WTC11 (cell line): ENCODE results near the gene GALK1. TPM values are rescaled to one million over a fixed set of nuclear protein-coding genes. Genes with fewer than 3 reads are reported as not detected.

Experiments used
- ATAC-seq: fragments of 200-7000 bp; cut with Tn5 transposase; 2 replicates; pipeline ENCODE4 v1.10.0; 2021; ENCODE audit warnings: mild to moderate bottlenecking, moderate library complexity
- CTCF ChIA-PET: fragments of 300-600 bp; sonication (Branson Sonifier 250); formaldehyde crosslinking; loops from one replicate; lab custom pipeline; 2021; ENCODE audit warnings: antibody characterized with exemption; lab: Charles Lee
- POLR2A ChIA-PET: fragments of 350-600 bp; sonication (Branson Sonifier 250); formaldehyde crosslinking; loops from one replicate; lab custom pipeline; 2021; ENCODE audit warnings: antibody characterized with exemption; lab: Charles Lee
- DNase-seq: peaks from one replicate; pipeline ENCODE4 v3.0.0; 2021; ENCODE audit warnings: low spot score
- H3K27ac Mint-ChIP-seq: 2 replicates; pipeline ENCODE4 v1.8.0; 2021; ENCODE audit warnings: mixed read lengths
- H3K27me3 Mint-ChIP-seq: 2 replicates; pipeline ENCODE4 v1.8.0; 2021; ENCODE audit warnings: low read depth, mild to moderate bottlenecking, moderate library complexity, mixed read lengths
- H3K36me3 Mint-ChIP-seq: 2 replicates; pipeline ENCODE4 v1.8.0; 2021; ENCODE audit warnings: mixed read lengths
- H3K4me1 Mint-ChIP-seq: 2 replicates; pipeline ENCODE4 v1.8.0; 2022; ENCODE audit warnings: mixed read lengths
- H3K4me3 Mint-ChIP-seq: 2 replicates; pipeline ENCODE4 v1.8.0; 2021; ENCODE audit warnings: mild to moderate bottlenecking, moderate library complexity, mixed read lengths
- H3K9me3 Mint-ChIP-seq: 2 replicates; pipeline ENCODE4 v1.8.0; 2021; ENCODE audit warnings: mixed read lengths
- CBFB ChIP-seq: sonication (generic); formaldehyde crosslinking; IDR thresholded peaks from 2 replicates; pipeline ENCODE4 v1.8.1; 2022; ENCODE audit warnings: mild to moderate bottlenecking, low read depth, missing genetic modification reagents
- CREB1 ChIP-seq: sonication (generic); formaldehyde crosslinking; IDR thresholded peaks from 2 replicates; pipeline ENCODE4 v1.8.0; 2023; ENCODE audit warnings: mild to moderate bottlenecking, missing genetic modification reagents
- GABPB1 ChIP-seq: sonication (generic); formaldehyde crosslinking; IDR thresholded peaks from 2 replicates; pipeline ENCODE4 v1.8.1; 2023; ENCODE audit warnings: mild to moderate bottlenecking, missing genetic modification reagents
- IRF2 ChIP-seq: sonication (generic); formaldehyde crosslinking; IDR thresholded peaks from 2 replicates; pipeline ENCODE4 v1.8.0; 2022; ENCODE audit warnings: low read depth, missing genetic modification reagents, borderline replicate concordance
- JAZF1 ChIP-seq: fragments of 250-450 bp; sonication (Bioruptor Pico); IDR thresholded peaks from 2 replicates; pipeline ENCODE4 v1.9.0; 2021; ENCODE audit warnings: moderate library complexity, mild to moderate bottlenecking, inconsistent platforms
- NFATC4 ChIP-seq: fragments of 250-450 bp; sonication (Bioruptor Pico); IDR thresholded peaks from 2 replicates; pipeline ENCODE4 v1.9.0; 2021; ENCODE audit warnings: mild to moderate bottlenecking
- NR1H2 ChIP-seq: sonication (generic); formaldehyde crosslinking; IDR thresholded peaks from 2 replicates; pipeline ENCODE4 v1.9.0; 2021; ENCODE audit warnings: mild to moderate bottlenecking, moderate library complexity, missing genetic modification reagents
- TEAD1 ChIP-seq: sonication (generic); formaldehyde crosslinking; IDR thresholded peaks from 2 replicates; pipeline ENCODE4 v1.8.0; 2022; ENCODE audit warnings: mild to moderate bottlenecking, missing genetic modification reagents
- ZBTB21 ChIP-seq: sonication (generic); formaldehyde crosslinking; IDR thresholded peaks from 2 replicates; pipeline ENCODE4 v1.8.1; 2023; ENCODE audit warnings: mild to moderate bottlenecking, missing genetic modification reagents, borderline replicate concordance
- ZNF263 ChIP-seq: sonication (generic); formaldehyde crosslinking; IDR thresholded peaks from 2 replicates; pipeline ENCODE4 v1.8.1; 2022; ENCODE audit warnings: low read depth, mild to moderate bottlenecking, moderate library complexity, missing genetic modification reagents
- ZNF423 ChIP-seq: fragments of 250-450 bp; sonication (Bioruptor Pico); IDR thresholded peaks from 2 replicates; pipeline ENCODE4 v2.1.2; 2022; ENCODE audit warnings: mild to moderate bottlenecking, moderate library complexity
- total RNA-seq: library from RNA; stranded (reverse); gene quantifications from 3 replicates; pipeline ENCODE4 v1.2.3, GENCODE V29; 2021
- TF ChIP-seq, protein P1 (sequence below): sonication (generic); formaldehyde crosslinking; IDR thresholded peaks from 2 replicates; pipeline ENCODE4 v1.8.0; 2022; ENCODE audit warnings: mild to moderate bottlenecking, missing genetic modification reagents
- TF ChIP-seq, protein P2 (sequence below): sonication (generic); formaldehyde crosslinking; IDR thresholded peaks from 2 replicates; pipeline ENCODE4 v1.8.1; 2022; ENCODE audit warnings: low read depth, missing genetic modification reagents, borderline replicate concordance
- TF ChIP-seq, protein P3 (sequence below): sonication (generic); formaldehyde crosslinking; IDR thresholded peaks from 2 replicates; pipeline ENCODE4 v1.8.1; 2022; ENCODE audit warnings: mild to moderate bottlenecking, missing genetic modification reagents, moderate library complexity, borderline replicate concordance
- TF ChIP-seq, protein P4 (sequence below): sonication (generic); formaldehyde crosslinking; IDR thresholded peaks from 2 replicates; pipeline ENCODE4 v1.8.1; 2023; ENCODE audit warnings: mild to moderate bottlenecking, missing genetic modification reagents, moderate library complexity
- TF ChIP-seq, protein P5 (sequence below): fragments of 250-450 bp; sonication (Bioruptor Pico); IDR thresholded peaks from 2 replicates; pipeline ENCODE4 v1.8.0; 2021; ENCODE audit warnings: mild to moderate bottlenecking
- TF ChIP-seq, protein P6 (sequence below): sonication (generic); formaldehyde crosslinking; IDR thresholded peaks from 2 replicates; pipeline ENCODE4 v1.8.1; 2022; ENCODE audit warnings: missing genetic modification reagents, borderline replicate concordance
- TF ChIP-seq, protein P7 (sequence below): sonication (generic); formaldehyde crosslinking; IDR thresholded peaks from 2 replicates; pipeline ENCODE4 v1.8.0; 2022; ENCODE audit warnings: mild to moderate bottlenecking, missing genetic modification reagents

The GALK1 gene
- total RNA-seq, 1 experiment from 2014 or later = 42.2 TPM

DNA sequence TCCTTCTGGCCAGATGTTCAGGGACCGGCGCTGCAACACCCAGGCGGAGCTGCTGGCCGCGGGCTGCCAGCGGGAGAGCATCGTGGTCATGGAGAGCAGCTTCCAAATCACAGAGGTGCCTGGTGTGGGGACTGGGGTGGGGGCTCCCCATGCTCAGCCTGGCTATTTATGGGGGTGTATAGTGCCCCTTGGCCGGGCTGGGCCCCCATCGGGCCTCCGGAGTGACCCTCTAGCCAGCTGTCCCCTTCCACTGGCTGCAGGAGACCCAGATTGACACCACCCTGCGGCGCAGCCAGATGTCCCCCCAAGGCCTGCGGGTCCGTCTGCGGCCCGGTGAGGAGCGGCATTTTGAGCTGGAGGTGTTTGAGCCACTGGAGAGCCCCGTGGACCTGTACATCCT lies 37.6 kb downstream of the GALK1 start (continued):
- TF ChIP-seq ZBTB21 (CRISPR knock-in tag) = no peak
- TF ChIP-seq, protein P1, sequence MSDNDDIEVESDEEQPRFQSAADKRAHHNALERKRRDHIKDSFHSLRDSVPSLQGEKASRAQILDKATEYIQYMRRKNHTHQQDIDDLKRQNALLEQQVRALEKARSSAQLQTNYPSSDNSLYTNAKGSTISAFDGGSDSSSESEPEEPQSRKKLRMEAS (CRISPR knock-in tag) = no peak
- TF ChIP-seq, protein P2, sequence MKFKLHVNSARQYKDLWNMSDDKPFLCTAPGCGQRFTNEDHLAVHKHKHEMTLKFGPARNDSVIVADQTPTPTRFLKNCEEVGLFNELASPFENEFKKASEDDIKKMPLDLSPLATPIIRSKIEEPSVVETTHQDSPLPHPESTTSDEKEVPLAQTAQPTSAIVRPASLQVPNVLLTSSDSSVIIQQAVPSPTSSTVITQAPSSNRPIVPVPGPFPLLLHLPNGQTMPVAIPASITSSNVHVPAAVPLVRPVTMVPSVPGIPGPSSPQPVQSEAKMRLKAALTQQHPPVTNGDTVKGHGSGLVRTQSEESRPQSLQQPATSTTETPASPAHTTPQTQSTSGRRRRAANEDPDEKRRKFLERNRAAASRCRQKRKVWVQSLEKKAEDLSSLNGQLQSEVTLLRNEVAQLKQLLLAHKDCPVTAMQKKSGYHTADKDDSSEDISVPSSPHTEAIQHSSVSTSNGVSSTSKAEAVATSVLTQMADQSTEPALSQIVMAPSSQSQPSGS (CRISPR knock-in tag) = no peak
- no peak for TF ChIP-seq GABPB1 (CRISPR knock-in tag)
- TF ChIP-seq, protein P3, sequence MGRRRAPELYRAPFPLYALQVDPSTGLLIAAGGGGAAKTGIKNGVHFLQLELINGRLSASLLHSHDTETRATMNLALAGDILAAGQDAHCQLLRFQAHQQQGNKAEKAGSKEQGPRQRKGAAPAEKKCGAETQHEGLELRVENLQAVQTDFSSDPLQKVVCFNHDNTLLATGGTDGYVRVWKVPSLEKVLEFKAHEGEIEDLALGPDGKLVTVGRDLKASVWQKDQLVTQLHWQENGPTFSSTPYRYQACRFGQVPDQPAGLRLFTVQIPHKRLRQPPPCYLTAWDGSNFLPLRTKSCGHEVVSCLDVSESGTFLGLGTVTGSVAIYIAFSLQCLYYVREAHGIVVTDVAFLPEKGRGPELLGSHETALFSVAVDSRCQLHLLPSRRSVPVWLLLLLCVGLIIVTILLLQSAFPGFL (CRISPR knock-in tag) = no peak

DNA sequence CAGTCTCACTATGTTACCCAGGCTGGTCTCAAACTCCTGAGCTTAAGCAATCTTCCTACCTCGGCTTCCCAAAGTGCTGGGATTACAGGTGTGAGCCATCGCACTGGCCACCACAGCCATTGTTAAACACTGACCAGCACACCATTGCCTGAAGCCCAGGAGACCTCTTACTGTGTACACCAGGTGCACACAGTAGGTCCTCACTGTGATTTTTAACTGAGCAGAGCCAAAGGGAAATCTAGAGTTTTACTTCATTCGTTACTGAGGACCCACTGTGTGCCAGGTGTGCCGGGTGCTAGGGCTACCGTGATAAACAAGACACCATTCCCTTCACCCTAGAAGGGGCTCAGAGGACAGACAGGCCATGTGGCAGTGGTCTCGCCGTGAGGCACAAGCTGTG lies 39.5 kb downstream of the GALK1 start:
- Mint-ChIP-seq H3K4me1 (peaks cover 4% of the 10 kb centered on the region), H3K4me3 (no peak overlapping the region), H3K36me3 (no peaks in the 10 kb centered on the region), H3K27ac (no peak overlapping the region), H3K9me3 (no peaks in the 10 kb centered on the region), H3K27me3 (peaks cover 5% of the 10 kb centered on the region)
- ATAC-seq = no peak
- TF ChIP-seq TEAD1 = no peak
- DNase-seq = no peak
- CTCF ChIA-PET = interaction anchor here (0.6 to 13.2 kb wide), 6 partner anchors 19 to 124 kb away, joined by 3 to 105 read pairs (median 8); partner anchors contain the start of genes GALK1 and SMIM5
- POLR2A ChIA-PET = interaction anchor here (0.6 kb wide), 1 partner anchor 49 kb away, joined by 3 read pairs; no protein-coding TSS in a partner anchor

DNA sequence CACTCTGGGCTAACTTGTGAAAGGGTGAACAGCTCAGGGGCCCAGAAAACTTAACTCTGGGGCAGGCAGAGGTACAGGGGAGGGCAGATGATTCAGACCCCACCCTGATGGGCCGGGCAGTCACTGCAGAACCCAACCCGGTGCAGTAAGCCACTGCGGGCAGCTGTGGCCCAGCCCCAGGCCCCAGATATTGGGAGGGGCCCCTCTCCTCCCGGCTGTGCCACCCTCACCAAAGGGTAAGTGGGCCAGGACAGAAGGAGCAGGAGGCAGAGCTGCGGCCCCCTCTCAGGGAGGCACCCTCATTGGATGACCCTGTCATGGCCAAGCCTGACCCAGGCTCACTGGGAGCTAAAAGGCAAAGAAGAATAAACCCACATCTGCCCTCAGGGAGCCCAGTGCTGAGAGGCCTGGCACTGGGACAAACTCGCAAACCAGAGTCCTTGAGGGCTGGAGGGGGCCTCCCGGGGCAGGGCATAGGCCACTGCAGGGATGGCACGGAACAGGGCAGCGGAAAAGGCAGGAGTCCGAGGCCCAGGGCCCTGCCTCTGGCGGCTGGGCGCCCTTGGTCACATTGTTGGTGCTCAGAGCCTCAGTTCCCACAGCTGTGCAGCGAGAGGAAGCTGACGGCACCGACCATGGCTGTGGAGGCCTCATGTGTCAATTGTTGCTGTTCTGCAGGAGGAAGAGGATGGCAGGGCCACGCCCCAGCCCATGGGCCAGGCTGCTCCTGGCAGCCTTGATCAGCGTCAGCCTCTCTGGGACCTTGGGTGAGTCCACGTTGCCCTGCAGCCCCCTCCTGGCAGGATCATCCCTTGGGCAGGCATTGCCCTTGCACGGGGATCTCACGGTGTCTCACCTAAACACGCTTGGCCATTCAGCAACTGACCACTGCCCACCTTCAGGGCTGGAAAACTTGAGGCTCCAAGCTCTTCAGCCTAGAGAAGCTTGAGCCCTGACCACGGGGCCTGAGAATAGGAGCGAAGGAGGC lies 40.7 kb downstream of the GALK1 start:
- Mint-ChIP-seq H3K4me3 (no peak overlapping the region), H3K27me3 (peaks cover 17% of the 10 kb centered on the region), H3K36me3 (no peaks in the 10 kb centered on the region), H3K9me3 (no peaks in the 10 kb centered on the region), H3K27ac (no peak overlapping the region), H3K4me1 (peaks cover 7% of the 10 kb centered on the region)
- no peak for DNase-seq
- ChIA-PET CTCF (interaction anchor here (1.0 to 13.2 kb wide), 4 partner anchors 24 to 91 kb away, joined by 4 to 105 read pairs (median 14); partner anchors contain the start of genes GALK1 and SMIM5), POLR2A (no interaction called here)
- TF ChIP-seq ZNF263 (no peak), ZBTB21 (CRISPR knock-in tag) (no peak), JAZF1 (no peak), NFATC4 (CRISPR knock-in tag) (no peak), TEAD1 (no peak), CBFB (CRISPR knock-in tag) (no peak), NR1H2 (CRISPR knock-in tag) (no peak), CREB1 (CRISPR knock-in tag) (no peak), IRF2 (CRISPR knock-in tag) (no peak), ZNF423 (CRISPR knock-in tag) (no peak)
- TF ChIP-seq, protein P2 (CRISPR knock-in tag) = no peak
- TF ChIP-seq, protein P4, sequence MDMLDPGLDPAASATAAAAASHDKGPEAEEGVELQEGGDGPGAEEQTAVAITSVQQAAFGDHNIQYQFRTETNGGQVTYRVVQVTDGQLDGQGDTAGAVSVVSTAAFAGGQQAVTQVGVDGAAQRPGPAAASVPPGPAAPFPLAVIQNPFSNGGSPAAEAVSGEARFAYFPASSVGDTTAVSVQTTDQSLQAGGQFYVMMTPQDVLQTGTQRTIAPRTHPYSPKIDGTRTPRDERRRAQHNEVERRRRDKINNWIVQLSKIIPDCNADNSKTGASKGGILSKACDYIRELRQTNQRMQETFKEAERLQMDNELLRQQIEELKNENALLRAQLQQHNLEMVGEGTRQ = no peak
- TF ChIP-seq, protein P5, sequence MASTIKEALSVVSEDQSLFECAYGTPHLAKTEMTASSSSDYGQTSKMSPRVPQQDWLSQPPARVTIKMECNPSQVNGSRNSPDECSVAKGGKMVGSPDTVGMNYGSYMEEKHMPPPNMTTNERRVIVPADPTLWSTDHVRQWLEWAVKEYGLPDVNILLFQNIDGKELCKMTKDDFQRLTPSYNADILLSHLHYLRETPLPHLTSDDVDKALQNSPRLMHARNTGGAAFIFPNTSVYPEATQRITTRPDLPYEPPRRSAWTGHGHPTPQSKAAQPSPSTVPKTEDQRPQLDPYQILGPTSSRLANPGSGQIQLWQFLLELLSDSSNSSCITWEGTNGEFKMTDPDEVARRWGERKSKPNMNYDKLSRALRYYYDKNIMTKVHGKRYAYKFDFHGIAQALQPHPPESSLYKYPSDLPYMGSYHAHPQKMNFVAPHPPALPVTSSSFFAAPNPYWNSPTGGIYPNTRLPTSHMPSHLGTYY (CRISPR knock-in tag) = no peak
- TF ChIP-seq, protein P6, sequence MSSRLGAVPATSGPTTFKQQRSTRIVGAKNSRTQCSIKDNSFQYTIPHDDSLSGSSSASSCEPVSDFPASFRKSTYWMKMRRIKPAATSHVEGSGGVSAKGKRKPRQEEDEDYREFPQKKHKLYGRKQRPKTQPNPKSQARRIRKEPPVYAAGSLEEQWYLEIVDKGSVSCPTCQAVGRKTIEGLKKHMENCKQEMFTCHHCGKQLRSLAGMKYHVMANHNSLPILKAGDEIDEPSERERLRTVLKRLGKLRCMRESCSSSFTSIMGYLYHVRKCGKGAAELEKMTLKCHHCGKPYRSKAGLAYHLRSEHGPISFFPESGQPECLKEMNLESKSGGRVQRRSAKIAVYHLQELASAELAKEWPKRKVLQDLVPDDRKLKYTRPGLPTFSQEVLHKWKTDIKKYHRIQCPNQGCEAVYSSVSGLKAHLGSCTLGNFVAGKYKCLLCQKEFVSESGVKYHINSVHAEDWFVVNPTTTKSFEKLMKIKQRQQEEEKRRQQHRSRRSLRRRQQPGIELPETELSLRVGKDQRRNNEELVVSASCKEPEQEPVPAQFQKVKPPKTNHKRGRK (CRISPR knock-in tag) = no peak
- TF ChIP-seq, protein P1 (CRISPR knock-in tag) = no peak
- TF ChIP-seq, protein P7, sequence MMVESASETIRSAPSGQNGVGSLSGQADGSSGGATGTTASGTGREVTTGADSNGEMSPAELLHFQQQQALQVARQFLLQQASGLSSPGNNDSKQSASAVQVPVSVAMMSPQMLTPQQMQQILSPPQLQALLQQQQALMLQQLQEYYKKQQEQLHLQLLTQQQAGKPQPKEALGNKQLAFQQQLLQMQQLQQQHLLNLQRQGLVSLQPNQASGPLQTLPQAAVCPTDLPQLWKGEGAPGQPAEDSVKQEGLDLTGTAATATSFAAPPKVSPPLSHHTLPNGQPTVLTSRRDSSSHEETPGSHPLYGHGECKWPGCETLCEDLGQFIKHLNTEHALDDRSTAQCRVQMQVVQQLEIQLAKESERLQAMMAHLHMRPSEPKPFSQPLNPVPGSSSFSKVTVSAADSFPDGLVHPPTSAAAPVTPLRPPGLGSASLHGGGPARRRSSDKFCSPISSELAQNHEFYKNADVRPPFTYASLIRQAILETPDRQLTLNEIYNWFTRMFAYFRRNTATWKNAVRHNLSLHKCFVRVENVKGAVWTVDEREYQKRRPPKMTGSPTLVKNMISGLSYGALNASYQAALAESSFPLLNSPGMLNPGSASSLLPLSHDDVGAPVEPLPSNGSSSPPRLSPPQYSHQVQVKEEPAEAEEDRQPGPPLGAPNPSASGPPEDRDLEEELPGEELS (CRISPR knock-in tag) = no peak
- no peak for ATAC-seq
